ENCODE measurements around the gene HMX3. TPM values are rescaled to one million over a fixed set of nuclear protein-coding genes. Genes with fewer than 3 reads are reported as not detected.

Gene HMX3
- total RNA-seq, 1 donor from 2014 or later = not detected

GRCh38 chr10:123156078-123156477 lies 20.3 kb downstream of the HMX3 start:
- no peak for TF ChIP-seq CTCF (IDR thresholded peaks at IDR 0.05; ENCODE audit: insufficient read depth, low read length, severe bottlenecking)
- Histone ChIP-seq H3K27me3 (ENCODE audit: control insufficient read depth, insufficient read depth, low read length) (peaks cover 4% of the 10 kb centered on the region), H3K36me3 (ENCODE audit: control insufficient read depth, insufficient read depth, low read length) (peaks cover 10% of the 10 kb centered on the region), H3K4me3 (ENCODE audit: low read depth, low read length) (no peak overlapping the region)
- FAIRE-seq (no peak), DNase-seq (ENCODE audit: low read depth) (peak; percentile 69)

GRCh38 chr10:123157210-123157609 lies 21.4 kb downstream of the HMX3 start:
- no peak for TF ChIP-seq CTCF (IDR thresholded peaks at IDR 0.05; ENCODE audit: insufficient read depth, low read length, severe bottlenecking)
- H3K4me3 ChIP-seq (ENCODE audit: low read depth, low read length) = no peak overlapping the region
- DNase-seq (ENCODE audit: low read depth) = peak; percentile 87
- peak; percentile 36 for FAIRE-seq
- H3K36me3 ChIP-seq (ENCODE audit: control insufficient read depth, insufficient read depth, low read length) = peaks cover 11% of the 10 kb centered on the region
- no peaks in the 10 kb centered on the region for H3K27me3 ChIP-seq (ENCODE audit: control insufficient read depth, insufficient read depth, low read length)

DNA sequence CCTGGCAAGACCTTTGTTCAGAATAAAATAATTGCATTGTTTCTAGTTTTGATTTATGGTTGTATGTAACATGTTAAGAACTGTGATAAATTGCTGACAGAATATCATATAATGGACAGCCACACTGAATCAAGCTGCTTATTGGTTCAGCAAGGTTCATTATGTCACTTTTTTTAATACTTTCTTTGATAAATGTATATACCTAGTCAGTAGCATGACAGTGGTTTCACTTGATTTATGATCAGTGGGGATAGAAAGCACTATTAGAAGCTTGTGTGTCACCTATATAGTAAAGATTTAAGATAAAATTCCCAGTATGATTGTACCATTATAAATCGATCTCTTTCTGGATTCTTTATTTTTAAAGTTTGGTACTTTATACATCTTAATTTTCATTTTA lies 22.9 kb downstream of the HMX3 start:
- FAIRE-seq = no peak
- no peaks in the 10 kb centered on the region for H3K27me3 ChIP-seq (ENCODE audit: control insufficient read depth, insufficient read depth, low read length)
- peaks cover 13% of the 10 kb centered on the region for H3K36me3 ChIP-seq (ENCODE audit: control insufficient read depth, insufficient read depth, low read length)
- TF ChIP-seq CTCF (IDR thresholded peaks at IDR 0.05; ENCODE audit: insufficient read depth, low read length, severe bottlenecking) = no peak
- DNase-seq (ENCODE audit: low read depth) = no peak
- no peak overlapping the region for H3K4me3 ChIP-seq (ENCODE audit: low read depth, low read length)

GRCh38 chr10:123160311-123160980 lies 24.7 kb downstream of the HMX3 start:
- FAIRE-seq (no peak), DNase-seq (ENCODE audit: low read depth) (no peak)
- Histone ChIP-seq H3K4me3 (ENCODE audit: low read depth, low read length) (no peak overlapping the region), H3K36me3 (ENCODE audit: control insufficient read depth, insufficient read depth, low read length) (peaks cover 13% of the 10 kb centered on the region), H3K27me3 (ENCODE audit: control insufficient read depth, insufficient read depth, low read length) (no peaks in the 10 kb centered on the region)
- no peak for TF ChIP-seq CTCF (IDR thresholded peaks at IDR 0.05; ENCODE audit: insufficient read depth, low read length, severe bottlenecking)

GRCh38 chr10:123164319-123164718 lies 28.5 kb downstream of the HMX3 start:
- Histone ChIP-seq H3K36me3 (ENCODE audit: control insufficient read depth, insufficient read depth, low read length) (peaks cover 7% of the 10 kb centered on the region), H3K27me3 (ENCODE audit: control insufficient read depth, insufficient read depth, low read length) (no peaks in the 10 kb centered on the region), H3K4me3 (ENCODE audit: low read depth, low read length) (no peak overlapping the region)
- TF ChIP-seq CTCF (IDR thresholded peaks at IDR 0.05; ENCODE audit: insufficient read depth, low read length, severe bottlenecking) = no peak
- DNase-seq (ENCODE audit: low read depth) (no peak), FAIRE-seq (no peak)
